GM12875 (cell line): ENCODE data around the gene PAH.
A peak's percentile ranks its signal among the peaks of the same experiment; 100 is the strongest.

ENCODE experiments used
- H3K4me3 ChIP-seq: one replicate; pipeline ENCODE4 v1.5.1; 2011; ENCODE audit warnings: low read depth, low read length, control low read depth
- TF ChIP-seq, protein P1 (sequence below): IDR thresholded peaks from 2 replicates; pipeline ENCODE4 v1.5.1; 2011; ENCODE audit warnings: low read depth, mild to moderate bottlenecking, control low read depth, inconsistent platforms, low read length, moderate library complexity, borderline replicate concordance; ENCODE audit not compliant: insufficient read depth

PAH gene

DNA sequence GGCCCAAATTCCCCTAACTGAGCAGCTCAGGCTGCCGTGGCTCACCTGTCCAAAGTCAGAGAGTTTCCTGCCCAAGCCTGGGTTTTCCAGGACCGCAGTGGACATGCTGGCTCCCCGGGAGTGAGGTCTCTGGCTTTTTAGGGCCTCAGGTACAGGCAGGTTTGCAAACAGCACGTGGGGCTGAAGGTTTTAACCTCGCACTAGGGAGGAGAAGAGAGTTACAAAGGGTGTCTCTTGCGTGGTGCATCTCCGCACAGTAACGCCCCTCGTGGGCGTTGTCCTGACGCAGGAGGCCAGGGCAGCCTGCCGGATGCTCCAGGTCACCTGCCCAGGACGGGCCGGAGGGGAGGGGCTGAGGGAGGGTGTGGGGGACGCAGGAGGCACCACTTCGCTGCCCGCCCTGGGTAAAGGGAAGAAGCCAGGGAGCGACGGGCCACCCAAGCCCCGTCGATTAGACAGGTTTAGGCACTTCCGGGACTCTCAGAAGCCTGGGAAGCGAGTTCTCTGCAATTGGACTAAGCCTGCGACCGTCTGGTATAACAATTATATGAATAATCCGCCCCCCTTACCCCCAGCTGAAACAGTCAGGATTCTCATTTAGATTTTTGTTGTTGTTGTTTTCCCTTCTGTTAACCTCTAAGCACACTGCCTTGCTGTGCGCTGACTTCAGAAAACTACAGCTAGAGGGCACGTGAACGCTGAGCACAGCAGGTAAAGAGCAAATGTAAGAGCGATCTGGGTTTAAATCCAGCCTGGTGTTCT lies at the start of gene PAH:
TSS of gene PAH (minus strand) at position 219 of the 762 bp plus-strand sequence. CDS start at position 105, 114 bp downstream.
- H3K4me3 ChIP-seq = peak within 1 kb of the TSS; percentile 38
- TF ChIP-seq, protein P1, sequence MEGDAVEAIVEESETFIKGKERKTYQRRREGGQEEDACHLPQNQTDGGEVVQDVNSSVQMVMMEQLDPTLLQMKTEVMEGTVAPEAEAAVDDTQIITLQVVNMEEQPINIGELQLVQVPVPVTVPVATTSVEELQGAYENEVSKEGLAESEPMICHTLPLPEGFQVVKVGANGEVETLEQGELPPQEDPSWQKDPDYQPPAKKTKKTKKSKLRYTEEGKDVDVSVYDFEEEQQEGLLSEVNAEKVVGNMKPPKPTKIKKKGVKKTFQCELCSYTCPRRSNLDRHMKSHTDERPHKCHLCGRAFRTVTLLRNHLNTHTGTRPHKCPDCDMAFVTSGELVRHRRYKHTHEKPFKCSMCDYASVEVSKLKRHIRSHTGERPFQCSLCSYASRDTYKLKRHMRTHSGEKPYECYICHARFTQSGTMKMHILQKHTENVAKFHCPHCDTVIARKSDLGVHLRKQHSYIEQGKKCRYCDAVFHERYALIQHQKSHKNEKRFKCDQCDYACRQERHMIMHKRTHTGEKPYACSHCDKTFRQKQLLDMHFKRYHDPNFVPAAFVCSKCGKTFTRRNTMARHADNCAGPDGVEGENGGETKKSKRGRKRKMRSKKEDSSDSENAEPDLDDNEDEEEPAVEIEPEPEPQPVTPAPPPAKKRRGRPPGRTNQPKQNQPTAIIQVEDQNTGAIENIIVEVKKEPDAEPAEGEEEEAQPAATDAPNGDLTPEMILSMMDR = 0 out of 2 replicates have a peak, but pooled peaks have one; percentile 10

DNA sequence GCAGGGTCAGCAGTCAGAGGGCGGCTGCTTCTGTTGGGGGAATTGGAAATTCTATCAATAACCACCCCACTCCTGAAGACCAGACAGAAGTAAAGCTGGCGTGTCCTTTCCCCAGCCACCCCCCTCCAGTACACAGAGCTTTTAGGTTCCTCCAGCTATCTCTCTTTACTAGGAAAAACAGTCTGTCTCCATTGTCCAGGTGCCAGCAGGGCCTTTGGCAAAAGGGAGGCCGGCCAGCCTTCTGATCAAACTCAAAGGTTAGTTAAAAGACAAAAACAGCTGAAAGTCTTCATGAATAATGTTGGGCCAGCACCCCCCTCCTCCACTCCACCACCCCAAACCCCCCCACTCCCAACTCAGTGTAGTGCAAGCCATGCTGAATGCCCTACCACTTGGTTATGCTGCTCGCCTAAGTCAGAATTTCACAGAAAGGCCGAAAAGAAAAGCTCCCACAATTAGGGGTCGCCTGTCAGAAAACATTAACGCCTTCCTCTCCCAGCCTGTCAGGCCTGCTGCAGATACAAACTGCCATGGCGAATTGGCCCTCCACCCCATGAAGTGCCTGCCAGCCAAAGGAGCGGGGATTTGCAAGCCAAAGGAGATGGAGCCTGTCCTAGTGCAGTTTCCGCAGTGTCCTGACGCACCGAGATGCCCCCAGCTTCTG lies 49.3 kb upstream of the PAH start:
- TF ChIP-seq, protein P1 = no peak
- H3K4me3 ChIP-seq = no peak overlapping the region

DNA sequence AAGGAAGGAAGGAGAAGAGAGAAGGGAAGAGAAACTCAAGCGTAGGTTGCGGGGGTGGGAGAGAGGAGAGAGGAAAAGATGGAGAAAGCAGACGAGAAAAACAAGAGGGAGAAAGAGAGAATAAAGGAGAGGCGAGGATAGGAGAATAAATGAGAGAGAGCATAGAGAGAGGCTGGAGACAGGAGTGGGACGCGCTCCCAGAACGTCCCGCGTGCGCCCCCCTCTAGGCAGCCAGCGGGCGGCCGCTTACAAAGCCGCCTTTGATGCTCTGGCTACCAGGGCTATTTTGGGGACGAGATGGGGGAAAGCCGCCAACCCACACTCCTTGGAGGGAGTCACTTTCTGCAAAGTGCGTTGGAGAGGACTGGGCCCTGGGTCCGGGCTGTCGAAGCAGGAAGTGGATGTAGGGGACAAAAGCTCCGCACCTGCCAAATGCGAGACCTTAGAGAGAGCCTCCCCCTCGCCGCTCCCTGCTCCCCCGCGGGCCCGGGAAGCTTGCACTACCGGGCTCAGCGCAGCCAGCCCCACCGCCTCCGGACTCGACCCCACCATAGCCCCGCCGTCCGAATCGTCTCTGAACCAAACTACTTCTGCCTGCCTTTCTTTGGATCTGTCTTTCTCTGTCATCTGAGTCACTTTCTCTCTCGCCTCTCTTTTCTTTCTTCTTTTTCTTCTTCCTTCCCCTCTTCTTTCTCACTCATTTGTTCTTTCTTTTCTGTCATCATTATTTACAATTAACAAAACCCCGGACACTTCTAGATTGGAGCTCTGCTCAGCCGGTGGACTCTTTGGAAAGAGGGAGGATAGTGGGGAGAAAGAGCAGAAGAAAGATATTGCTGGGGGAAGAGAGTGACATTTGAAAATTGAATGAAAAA lies 48.5 kb upstream of the PAH start:
- TF ChIP-seq, protein P1 = no peak

DNA sequence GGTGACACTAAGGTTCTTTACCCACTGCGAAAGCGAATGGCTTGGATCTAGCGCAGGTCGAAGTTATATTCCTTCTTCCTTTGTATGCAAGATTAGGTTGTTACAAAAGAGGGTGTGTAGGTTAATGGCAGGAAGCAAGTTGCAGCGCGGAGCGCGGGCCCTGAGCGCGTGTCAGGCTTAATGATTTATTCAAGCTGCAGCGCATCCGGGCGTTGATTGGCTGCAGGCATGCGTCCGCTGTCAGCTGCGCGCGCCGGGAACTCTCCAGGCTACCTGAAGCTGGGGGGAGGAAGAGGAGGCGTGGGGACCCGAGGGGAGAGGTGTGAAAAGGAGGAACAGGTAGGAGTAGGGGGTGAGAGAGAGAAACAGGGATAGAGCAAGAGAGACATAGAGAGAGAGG lies 47.8 kb upstream of the PAH start:
- TF ChIP-seq, protein P1 = no peak
- no peak overlapping the region for H3K4me3 ChIP-seq

More for the DNA sequence above, 48.5 kb upstream of the PAH start:
- H3K4me3 ChIP-seq = no peak overlapping the region

DNA sequence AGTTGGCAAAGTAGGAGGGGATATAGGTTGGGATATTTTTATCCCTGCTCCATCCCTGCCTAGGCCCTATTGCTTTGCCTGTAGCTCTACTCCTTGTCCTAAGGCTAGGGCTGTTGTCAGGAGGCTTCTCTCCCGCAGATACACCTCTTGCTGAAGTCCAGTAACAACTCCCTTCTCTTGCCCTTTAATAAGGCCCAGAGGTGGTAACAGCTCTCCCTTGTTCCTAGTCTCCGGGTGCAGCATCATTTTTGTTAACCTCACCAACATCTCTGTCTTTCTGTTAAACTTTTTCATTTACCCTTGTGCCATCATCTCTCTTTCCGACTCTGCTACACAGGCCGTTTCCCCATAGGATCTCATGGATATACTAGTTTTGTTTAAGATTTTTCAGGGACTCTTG lies 46.8 kb upstream of the PAH start:
- H3K4me3 ChIP-seq = no peak overlapping the region
- TF ChIP-seq, protein P1 = no peak

DNA sequence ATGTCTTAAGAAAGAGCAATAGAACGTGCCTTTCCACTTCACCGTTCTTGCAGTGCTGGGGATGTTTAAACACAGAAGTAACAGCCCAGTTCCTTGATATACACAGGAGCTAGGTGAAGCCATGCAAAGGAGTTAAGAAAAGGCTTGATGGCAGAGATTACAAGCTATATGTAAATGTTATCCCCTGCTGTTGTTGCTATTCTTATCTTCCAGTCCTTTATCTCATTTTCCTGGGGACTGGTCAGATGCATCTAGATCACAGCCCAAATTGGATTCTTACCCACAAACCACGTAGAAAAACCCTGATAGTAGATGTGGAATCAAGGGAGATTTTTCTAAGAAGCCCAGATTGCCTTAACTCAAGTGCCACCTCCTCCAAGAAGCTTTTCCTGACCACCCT lies 45.9 kb upstream of the PAH start:
- H3K4me3 ChIP-seq = no peak overlapping the region
- TF ChIP-seq, protein P1 = no peak
